ENCODE measurements around the gene ESR1. TPM values are rescaled to one million over a fixed set of nuclear protein-coding genes. Genes with fewer than 3 reads are reported as not detected.

The ESR1 gene
- total RNA-seq, 1 experiment from 2014 or later: not detected

DNA sequence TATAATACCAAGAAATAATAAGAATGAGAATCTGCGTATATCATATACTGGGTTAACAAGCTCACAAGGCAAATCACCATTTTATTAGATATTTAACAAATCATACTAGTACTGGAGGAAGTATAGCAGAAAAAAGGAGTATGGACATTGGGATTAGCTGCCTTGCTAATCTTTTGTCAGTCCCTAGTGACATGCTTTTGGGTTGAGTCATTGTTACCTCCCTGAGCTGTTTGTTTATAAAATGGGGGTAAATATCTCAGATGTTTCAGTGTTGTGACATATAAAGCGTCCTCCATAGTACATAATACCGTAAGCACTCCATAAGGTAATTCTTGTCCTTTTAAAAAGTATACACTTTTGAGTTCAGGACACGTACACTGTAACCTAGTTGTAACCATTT is 107.0 kb downstream of the ESR1 start:
- H2BK20ac ChIP-seq (ENCODE audit: low read depth, low read length, poor library complexity, severe bottlenecking): no peak overlapping the region
- H3K27ac Mint-ChIP-seq: no peak overlapping the region
- no peak overlapping the region for H2BK15ac ChIP-seq (ENCODE audit: low read depth, low read length)
- no peak overlapping the region for H2AFZ ChIP-seq (ENCODE audit: low read length)
- no peak overlapping the region for H3K14ac ChIP-seq (ENCODE audit: insufficient read depth, low read length)
- no peaks in the 10 kb centered on the region; the same call in 1 of the 2 replicates for H3K27me3 ChIP-seq (ENCODE audit: insufficient read depth, low read length)
- TF ChIP-seq, protein P1, sequence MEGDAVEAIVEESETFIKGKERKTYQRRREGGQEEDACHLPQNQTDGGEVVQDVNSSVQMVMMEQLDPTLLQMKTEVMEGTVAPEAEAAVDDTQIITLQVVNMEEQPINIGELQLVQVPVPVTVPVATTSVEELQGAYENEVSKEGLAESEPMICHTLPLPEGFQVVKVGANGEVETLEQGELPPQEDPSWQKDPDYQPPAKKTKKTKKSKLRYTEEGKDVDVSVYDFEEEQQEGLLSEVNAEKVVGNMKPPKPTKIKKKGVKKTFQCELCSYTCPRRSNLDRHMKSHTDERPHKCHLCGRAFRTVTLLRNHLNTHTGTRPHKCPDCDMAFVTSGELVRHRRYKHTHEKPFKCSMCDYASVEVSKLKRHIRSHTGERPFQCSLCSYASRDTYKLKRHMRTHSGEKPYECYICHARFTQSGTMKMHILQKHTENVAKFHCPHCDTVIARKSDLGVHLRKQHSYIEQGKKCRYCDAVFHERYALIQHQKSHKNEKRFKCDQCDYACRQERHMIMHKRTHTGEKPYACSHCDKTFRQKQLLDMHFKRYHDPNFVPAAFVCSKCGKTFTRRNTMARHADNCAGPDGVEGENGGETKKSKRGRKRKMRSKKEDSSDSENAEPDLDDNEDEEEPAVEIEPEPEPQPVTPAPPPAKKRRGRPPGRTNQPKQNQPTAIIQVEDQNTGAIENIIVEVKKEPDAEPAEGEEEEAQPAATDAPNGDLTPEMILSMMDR (conservative IDR thresholded peaks at IDR 0.05): no peak
- no peak overlapping the region for H2AK5ac ChIP-seq (ENCODE audit: insufficient read length, low read length)
- H3K27ac ChIP-seq (ENCODE audit: insufficient read length, low read depth, low read length): no peak overlapping the region
- H3K23ac ChIP-seq (ENCODE audit: insufficient read length, low read depth, low read length): no peak overlapping the region
- no peak overlapping the region for H3K9ac ChIP-seq (ENCODE audit: extremely low read depth, insufficient read length, low read length)
- H3K56ac ChIP-seq (ENCODE audit: insufficient read length, low read depth, low read length): no peak overlapping the region
- H3K4me2 ChIP-seq (ENCODE audit: insufficient read depth, insufficient read length, low read length): no peak overlapping the region
- H3K18ac ChIP-seq (ENCODE audit: insufficient read length, low read depth, low read length): no peak overlapping the region
- H3K4ac ChIP-seq (ENCODE audit: low read depth, low read length): no peak overlapping the region
- no peaks in the 10 kb centered on the region for H3K79me2 ChIP-seq (ENCODE audit: insufficient read depth, low read length)
- H3K4me3 Mint-ChIP-seq: no peak overlapping the region
- H2BK120ac ChIP-seq (ENCODE audit: low read depth, low read length, poor library complexity, severe bottlenecking): no peak overlapping the region
- no peaks in the 10 kb centered on the region for H3K23me2 ChIP-seq (ENCODE audit: insufficient read length, low read depth, low read length, poor library complexity, severe bottlenecking)
- H2BK12ac ChIP-seq (ENCODE audit: insufficient read length, low read depth, low read length): no peak overlapping the region
- no peak overlapping the region for H2BK5ac ChIP-seq (ENCODE audit: insufficient read length, low read length)
- H3K9me3 Mint-ChIP-seq: no peaks in the 10 kb centered on the region
- H4K20me1 ChIP-seq (ENCODE audit: control insufficient read depth, insufficient read depth, insufficient read length): no peaks in the 10 kb centered on the region
- H4K91ac ChIP-seq (ENCODE audit: insufficient read length, low read depth, low read length): no peak overlapping the region
- H3K36me3 Mint-ChIP-seq (ENCODE audit: insufficient read depth in 1 of 3, low read depth in 3 of 3): no peaks in the 10 kb centered on the region
- WGBS (ENCODE audit: extremely low coverage, insufficient read length, low lambda C conversion rate): no CpG with 5 or more reads among the region's 4 CpGs
- no peak for DNase-seq
- peaks cover 8 to 14% of the 10 kb centered on the region in 2 experiments for H3K4me1 Mint-ChIP-seq
- no peak overlapping the region for H4K8ac ChIP-seq (replicated peaks; ENCODE audit: insufficient read length, low read depth, low read length)
- H4K5ac ChIP-seq (ENCODE audit: insufficient read length, low read depth, low read length): no peak overlapping the region
- H3T11ph ChIP-seq (ENCODE audit: low read length): no peak overlapping the region
- no peaks in the 10 kb centered on the region for H3K9me3 ChIP-seq (ENCODE audit: control insufficient read depth, low read depth, low read length)
- no peaks in the 10 kb centered on the region for H3K79me1 ChIP-seq (ENCODE audit: insufficient read depth, low read depth, low read length, poor library complexity, severe bottlenecking)
- no peaks in the 10 kb centered on the region for H3K27me3 Mint-ChIP-seq (ENCODE audit: low read depth)
- H3K4me1 ChIP-seq (ENCODE audit: insufficient read depth, low read length): no peaks in the 10 kb centered on the region
